ENCODE results near the gene PRR32. TPM values are rescaled to one million over a fixed set of nuclear protein-coding genes. Genes with fewer than 3 reads are reported as not detected.
"Not testable (repeated sequence)": the region's sequence is repeated elsewhere in the genome, so short reads cannot be mapped to it uniquely, and the experiment has no call there.

Gene PRR32
- under 1 TPM in 1 of 7 donors, not detected in 6; 0.40 TPM for total RNA-seq
- under 1 TPM; 0.06 to 0.13 (median 0.13) TPM for polyA plus RNA-seq
- long read RNA-seq, donor 1: 0 reads
- long read RNA-seq, donor 2: 0 reads

- H3K4me3 ChIP-seq: no peak within 1 kb of the TSS
- no peak for DNase-seq
- no peaks in the 10 kb centered on the region for H3K36me3 ChIP-seq
- H3K27ac ChIP-seq: peak within 1 kb of the TSS in 1 of 8 donors; percentile 3
- intact Hi-C loops (cut with DNase I; ENCODE audit: low total_unique reads): no loop called here
- no peaks in the 10 kb centered on the region for H3K27me3 ChIP-seq (replicated peaks in 1 of 7)
- H3K9me3 ChIP-seq: no peaks in the 10 kb centered on the region
- TF ChIP-seq POLR2A (IDR thresholded peaks at IDR 0.05) (no peak), POLR2AphosphoS5 (IDR thresholded peaks at IDR 0.05) (no peak), CTCF (IDR thresholded peaks at IDR 0.05 in 8 of 11, conservative IDR thresholded peaks at IDR 0.05 in 3 of 11) (no peak)
- no peaks in the 10 kb centered on the region for H3K4me1 ChIP-seq
These were observed at the start of gene PRR32 for GRCh38 chrX:126819429-126819828. TSS of gene PRR32 (plus strand) at chrX:126819729. CDS start at chrX:126819844, 115 bp downstream.

GRCh38 chrX:126770179-126770578 is 49.4 kb upstream of the PRR32 start:
- intact Hi-C loops (cut with DNase I; ENCODE audit: low total_unique reads): no loop called here

GRCh38 chrX:126785539-126785938 is 34.0 kb upstream of the PRR32 start:
- DNase-seq: no peak
- WGBS, 5 donors: 84 to 98% (median 94%) methylated on average over 2 of the region's 2 CpGs
- Histone ChIP-seq H3K4me3 (no peak overlapping the region), H3K36me3 (no peaks in the 10 kb centered on the region), H3K27ac (no peak overlapping the region), H3K9me3 (no peaks in the 10 kb centered on the region), H3K27me3 (replicated peaks in 1 of 7) (no peaks in the 10 kb centered on the region), H3K4me1 (no peaks in the 10 kb centered on the region)
- TF ChIP-seq POLR2AphosphoS5 (IDR thresholded peaks at IDR 0.05): no peak
- no peak for TF ChIP-seq POLR2A (IDR thresholded peaks at IDR 0.05)
- intact Hi-C loops (cut with DNase I; ENCODE audit: low total_unique reads): no loop called here

More at GRCh38 chrX:126770179-126770578, 49.4 kb upstream of the PRR32 start:
- Histone ChIP-seq H3K9me3 (peaks cover 0 to 4% (median 0%) of the 10 kb centered on the region in 8 donors), H3K36me3 (no peaks in the 10 kb centered on the region), H3K27me3 (replicated peaks in 1 of 7) (no peaks in the 10 kb centered on the region), H3K27ac (no peak overlapping the region), H3K4me3 (no peak overlapping the region), H3K4me1 (no peaks in the 10 kb centered on the region)
- TF ChIP-seq CTCF (IDR thresholded peaks at IDR 0.05 in 8 of 11, conservative IDR thresholded peaks at IDR 0.05 in 3 of 11): peak in 8 of 11 experiments; percentile 12 to 35 (median 20)
- no peak for TF ChIP-seq POLR2AphosphoS5 (IDR thresholded peaks at IDR 0.05)
- no peak for TF ChIP-seq POLR2A (IDR thresholded peaks at IDR 0.05)
- no peak for DNase-seq
- WGBS, 5 donors: 12 to 18% (median 14%) methylated on average over 5 of the region's 5 CpGs

- Histone ChIP-seq H3K27ac (no peak overlapping the region), H3K9me3 (no peaks in the 10 kb centered on the region), H3K27me3 (replicated peaks in 1 of 7) (no peaks in the 10 kb centered on the region), H3K4me1 (no peaks in the 10 kb centered on the region), H3K4me3 (no peak overlapping the region), H3K36me3 (no peaks in the 10 kb centered on the region)
- DNase-seq: no peak
- intact Hi-C loops (cut with DNase I; ENCODE audit: low total_unique reads): no loop called here
- WGBS, 5 donors: 38 to 75% (median 60%) methylated on average over 1 of the region's 1 CpG
- TF ChIP-seq POLR2AphosphoS5 (IDR thresholded peaks at IDR 0.05): no peak
- TF ChIP-seq CTCF (IDR thresholded peaks at IDR 0.05 in 8 of 11, conservative IDR thresholded peaks at IDR 0.05 in 3 of 11): no peak
- no peak for TF ChIP-seq POLR2A (IDR thresholded peaks at IDR 0.05)
These were observed 20.5 kb upstream of the PRR32 start for GRCh38 chrX:126799059-126799458.

GRCh38 chrX:126806784-126807183 is 12.7 kb upstream of the PRR32 start:
- H3K27me3 ChIP-seq (replicated peaks in 1 of 7); intact Hi-C loops (cut with DNase I; ENCODE audit: low total_unique reads); H3K4me3 ChIP-seq; H3K36me3 ChIP-seq; DNase-seq; H3K27ac ChIP-seq; H3K4me1 ChIP-seq: not testable (repeated sequence)
- WGBS, 5 donors: 70 to 87% (median 74%) methylated on average over 2 to 3 of the region's 3 CpGs
- peaks cover 0 to 54% (median 6%) of the 10 kb centered on the region in 8 donors for H3K9me3 ChIP-seq

Data from spleen (tissue), 13 donors.